Prostate gland (tissue), 2 donors: ENCODE measurements around the gene RBP3.

Source experiments
- CTCF ChIP-seq, 4 experiments: fragments of 200-600 bp in 2 of 4; fragments of 450-650 bp in 2 of 4; sonication (generic) in 2 of 4; IDR thresholded peaks; 1 replicate in 3 of 4; 2 replicates in 1 of 4; pipeline ENCODE4 v1.5.1; 2016 to 2019; ENCODE audit warnings: antibody characterized with exemption in 4 of 4, mild to moderate bottlenecking in 2 of 4, moderate library complexity in 2 of 4
- POLR2A ChIP-seq: fragments of 450-650 bp; IDR thresholded peaks from one replicate; pipeline ENCODE4 v1.6.1; 2016; ENCODE audit warnings: antibody characterized with exemption, mild to moderate bottlenecking

- TF ChIP-seq POLR2A (no peak), CTCF (IDR thresholded peaks at IDR 0.05) (no peak)
Measured at GRCh38 chr10:47315421-47315820, 32.7 kb upstream of the RBP3 start.
